Measurements from ENCODE around the gene BCL2. TPM values are rescaled to one million over a fixed set of nuclear protein-coding genes. Genes with fewer than 3 reads are reported as not detected.

BCL2 gene
- polyA plus RNA-seq, 1 donor: 16.0 TPM

- no peak for DNase-seq
Measured at GRCh38 chr18:63179422-63179821, 140.1 kb downstream of the BCL2 start.

DNA sequence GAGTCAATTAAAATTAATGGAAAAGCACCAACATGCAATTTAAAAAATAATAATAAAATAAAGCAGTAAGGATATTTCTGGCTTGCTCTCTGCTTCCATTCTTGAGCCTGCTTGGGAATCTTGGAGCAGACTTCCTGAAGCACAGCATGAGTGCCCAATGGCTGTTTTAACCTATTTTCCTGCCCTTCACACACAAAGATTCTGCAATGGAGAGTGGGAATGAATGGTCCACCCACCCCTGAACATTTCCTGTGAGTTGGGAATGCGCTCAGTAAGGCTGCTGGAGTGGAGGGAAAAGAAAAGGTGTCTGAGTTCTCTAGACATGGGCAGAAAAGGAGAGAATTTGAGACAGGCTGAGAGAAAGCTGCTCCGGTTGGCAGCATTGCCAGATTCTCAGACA lies 140.6 kb downstream of the BCL2 start:
- no peak for DNase-seq

DNA sequence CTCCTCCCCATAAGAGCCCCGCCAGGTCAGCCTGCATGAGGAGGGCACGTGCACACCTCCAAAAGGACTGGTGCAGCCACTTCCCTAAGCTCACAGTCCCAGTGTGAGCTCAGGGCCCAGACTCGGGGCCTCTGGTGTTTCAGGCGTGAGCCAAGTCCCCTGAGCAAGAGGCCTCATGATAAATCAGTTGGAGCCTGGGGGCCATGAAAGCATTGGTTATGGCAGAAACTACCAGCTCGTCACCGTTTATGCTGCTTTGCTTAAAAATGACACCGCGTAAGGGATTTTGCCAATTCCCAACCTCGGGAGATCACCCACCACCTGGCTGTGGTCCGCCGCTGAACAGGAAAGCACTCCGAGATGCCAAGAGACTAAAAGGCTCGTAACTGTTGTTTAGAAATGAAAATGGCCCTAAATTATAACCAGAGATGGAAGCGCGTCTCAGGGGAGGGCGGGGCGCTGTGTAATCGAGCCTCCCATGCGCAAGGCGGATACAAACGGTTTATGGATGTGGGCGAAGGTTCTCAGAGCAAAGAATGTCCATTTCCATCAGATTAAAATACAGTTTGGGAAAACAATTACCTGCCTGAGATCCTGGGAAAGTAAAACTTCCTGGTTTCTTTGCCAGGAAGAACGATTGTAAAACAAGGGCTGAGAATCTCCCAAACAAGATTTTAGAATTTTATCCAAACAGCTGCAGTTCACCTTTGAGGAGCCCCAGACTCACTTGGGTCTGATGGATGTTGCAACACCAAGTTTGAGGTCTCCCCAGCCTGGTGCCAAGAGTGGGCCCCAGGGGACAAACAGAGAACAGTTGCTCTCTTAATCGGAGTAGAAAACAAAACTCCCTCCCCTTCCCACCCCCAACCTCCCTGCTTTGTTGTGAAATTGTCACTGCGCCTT lies 141.4 kb downstream of the BCL2 start:
- DNase-seq: peak; percentile 66

- no peak for DNase-seq
Measured at GRCh38 chr18:63177259-63177658, 142.3 kb downstream of the BCL2 start.

DNA sequence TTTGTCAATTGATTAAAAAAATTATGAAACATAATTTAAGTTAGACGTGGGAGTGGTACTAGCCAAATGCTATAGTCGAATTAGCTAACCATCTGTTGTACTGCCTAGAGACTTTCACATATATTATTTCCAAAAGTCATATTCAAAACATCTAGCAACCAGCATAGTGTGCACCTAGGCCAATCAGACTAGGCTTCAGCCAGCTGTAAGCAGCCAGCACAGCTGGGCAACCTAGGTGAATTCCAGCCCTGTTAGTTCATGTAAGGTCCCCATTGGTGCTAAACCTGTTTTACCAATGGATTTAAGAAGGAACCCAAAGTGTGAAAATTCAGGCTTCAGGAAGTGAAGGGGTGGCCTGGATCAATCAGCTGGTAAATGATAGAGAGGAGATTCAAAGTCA lies 144.3 kb downstream of the BCL2 start:
- DNase-seq: no peak

GRCh38 chr18:63173983-63174382 lies 145.6 kb downstream of the BCL2 start:
- no peak for DNase-seq

- DNase-seq: no peak
Measured at GRCh38 chr18:63169853-63170252, 149.7 kb downstream of the BCL2 start.

GRCh38 chr18:63168287-63168686 lies 151.3 kb downstream of the BCL2 start:
- no peak for DNase-seq

DNA sequence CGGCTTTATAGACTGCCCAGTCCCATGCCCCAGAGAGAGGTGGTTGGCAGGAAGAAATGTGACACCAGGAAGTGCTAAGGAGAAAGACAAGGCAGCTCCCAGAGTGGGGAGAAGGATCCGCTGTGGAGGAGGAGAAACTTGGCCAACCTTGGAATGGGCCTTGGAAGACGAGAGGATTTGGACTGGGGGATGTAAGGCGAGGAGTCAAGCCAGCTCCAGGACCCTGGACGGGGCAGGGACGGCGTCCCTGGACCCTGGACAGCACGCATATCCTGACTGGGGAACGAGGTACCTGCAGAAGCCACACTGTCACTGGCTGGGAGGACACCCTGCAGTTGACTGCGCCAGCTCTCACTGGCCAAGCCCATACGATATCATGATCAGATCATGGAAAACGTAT lies 153.4 kb downstream of the BCL2 start:
- no peak for DNase-seq

DNA sequence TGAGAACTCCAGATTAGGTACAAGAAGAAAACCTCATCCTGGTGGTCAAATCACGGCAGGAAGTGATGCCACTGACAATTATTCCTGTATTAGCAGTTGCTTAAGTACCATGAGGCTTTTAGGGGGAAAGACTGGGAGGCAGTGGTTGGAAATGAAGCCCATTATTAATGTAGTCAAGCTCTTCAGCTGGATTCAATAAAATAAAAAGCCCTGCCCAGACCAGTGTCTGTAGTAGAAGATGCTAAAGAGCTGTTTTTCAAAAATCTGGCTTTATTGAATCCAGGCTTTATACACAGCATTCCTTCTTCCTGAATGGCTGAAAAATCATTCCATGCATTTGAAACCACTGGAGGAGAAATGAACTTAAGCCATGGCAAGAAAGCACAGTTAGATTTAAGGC lies 155.2 kb downstream of the BCL2 start:
- no peak for DNase-seq

- no peak for DNase-seq
Measured at GRCh38 chr18:63162271-63163014, 157.1 kb downstream of the BCL2 start.

GRCh38 chr18:63161761-63162195 lies 157.8 kb downstream of the BCL2 start:
- no peak for DNase-seq

DNA sequence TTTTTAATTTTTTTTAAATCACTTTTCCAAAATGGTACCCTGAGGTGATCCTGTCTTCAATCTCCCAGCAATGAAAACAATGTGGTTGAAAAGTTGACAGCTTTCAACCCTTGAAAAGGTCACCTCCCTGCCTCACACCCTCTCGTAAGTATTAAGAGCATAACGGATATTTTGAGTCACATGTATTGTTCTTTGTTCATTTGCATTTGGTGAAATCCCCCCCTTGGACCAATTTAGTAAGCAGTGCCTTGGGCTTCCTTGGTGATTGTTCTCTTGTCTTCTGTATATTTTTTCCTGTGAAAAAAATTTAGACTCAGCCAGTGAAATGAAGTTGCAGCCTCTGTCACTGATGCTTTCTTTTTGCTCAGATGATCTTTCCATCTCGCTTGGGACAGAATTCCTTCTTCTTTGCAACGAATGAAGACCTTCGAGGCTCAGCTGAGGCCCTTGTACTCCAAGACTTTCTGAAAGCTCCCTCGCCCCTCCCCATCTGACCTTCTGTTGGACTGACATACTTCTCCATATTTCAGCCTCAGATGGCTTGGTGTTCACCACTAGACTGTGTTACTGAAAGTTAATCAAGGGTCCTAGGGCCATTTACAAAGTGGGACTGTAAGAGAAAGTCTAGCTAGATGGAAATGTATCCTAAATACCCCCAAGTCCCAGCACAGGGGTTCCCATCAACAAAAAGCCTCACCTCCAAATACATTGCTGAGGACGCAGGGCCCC lies 158.4 kb downstream of the BCL2 start:
- DNase-seq: no peak

DNA sequence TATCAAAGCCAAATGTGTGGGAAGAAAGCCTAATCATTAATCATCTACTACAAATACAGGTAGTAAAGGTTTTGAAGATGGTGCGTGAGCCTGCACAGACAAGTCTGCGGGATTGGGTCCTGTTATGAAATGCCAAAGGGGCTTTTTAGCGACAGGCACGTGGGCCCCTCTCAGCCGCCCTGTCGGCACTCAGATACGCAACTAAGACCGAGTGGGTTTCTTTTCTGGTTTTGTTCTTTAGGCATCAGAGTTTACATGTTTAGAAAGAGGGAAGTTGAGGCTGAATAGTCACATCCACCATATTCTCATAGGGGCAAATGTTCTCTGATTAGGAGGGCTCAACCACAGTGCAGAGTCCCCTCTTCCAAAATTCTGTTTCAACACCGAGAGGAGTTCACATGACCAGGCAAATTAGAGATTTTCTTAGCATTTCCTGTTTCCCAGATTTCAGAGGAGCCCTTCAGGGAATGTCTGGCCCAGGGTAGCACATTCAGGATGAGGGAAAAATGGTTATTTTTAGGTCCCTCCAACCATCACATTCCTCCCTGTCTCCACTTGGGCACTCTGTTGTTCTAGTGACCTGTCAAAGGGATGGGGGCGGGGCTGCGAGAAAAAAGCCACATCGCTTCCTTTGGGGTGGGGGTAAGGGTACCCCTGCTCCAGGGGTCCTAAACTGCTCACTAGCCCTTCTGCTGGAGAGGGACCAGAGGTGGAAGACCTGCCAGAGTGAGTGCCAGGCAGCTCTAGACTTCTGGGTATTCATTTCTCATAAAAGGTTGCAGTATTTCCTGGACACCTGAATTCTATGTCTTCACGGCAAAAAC lies 159.2 kb downstream of the BCL2 start:
- no peak for DNase-seq

DNA sequence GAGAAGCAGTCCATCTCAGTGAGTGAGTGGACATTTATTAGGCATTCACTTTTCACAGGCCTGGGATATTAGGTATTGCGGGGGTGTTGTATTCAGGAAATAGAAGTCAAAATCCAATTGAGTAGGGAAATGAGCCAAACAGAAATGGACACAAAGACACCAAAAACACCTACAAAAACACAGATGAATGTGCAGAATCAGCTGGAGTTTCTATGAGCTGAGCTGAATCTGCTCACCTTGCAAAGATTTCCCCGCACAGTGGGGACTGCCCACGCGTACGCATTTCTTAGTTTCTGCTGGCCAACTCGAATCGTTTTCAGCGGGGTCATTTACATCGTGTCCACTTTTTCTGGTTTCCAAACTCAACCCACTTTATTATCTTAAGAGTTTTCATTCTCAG lies 160.0 kb downstream of the BCL2 start:
- DNase-seq: no peak

DNA sequence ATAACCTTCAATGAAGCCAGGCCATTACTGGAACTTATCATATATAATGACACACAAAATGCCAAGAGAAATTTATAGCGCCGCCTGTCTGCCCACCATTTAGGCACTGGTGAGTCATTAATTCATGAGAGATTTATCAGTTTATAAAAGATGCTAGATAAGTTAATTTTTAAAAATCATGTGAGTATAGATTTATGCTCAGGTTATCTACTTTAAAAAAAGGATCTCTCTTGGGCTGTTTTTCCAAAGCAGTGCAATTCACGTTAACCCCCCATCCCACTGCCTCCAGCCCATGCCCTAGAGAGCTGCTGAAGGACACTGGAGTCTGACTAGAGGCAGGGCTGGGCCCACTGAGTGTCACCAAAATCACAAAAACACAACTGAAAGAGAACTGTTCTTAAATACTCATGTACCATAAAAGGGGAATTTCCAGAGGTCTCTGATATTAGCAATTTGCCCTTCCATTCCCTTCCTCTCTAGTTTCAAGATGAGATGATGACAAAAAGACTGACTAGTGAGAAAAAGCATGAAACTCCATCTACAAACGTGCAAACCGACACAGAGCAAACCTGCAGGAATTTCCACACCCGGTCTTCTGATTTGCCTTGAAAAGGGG lies 160.8 kb downstream of the BCL2 start:
- DNase-seq: no peak

- no peak for DNase-seq
Measured at GRCh38 chr18:63158012-63158631, 161.4 kb downstream of the BCL2 start.

DNA sequence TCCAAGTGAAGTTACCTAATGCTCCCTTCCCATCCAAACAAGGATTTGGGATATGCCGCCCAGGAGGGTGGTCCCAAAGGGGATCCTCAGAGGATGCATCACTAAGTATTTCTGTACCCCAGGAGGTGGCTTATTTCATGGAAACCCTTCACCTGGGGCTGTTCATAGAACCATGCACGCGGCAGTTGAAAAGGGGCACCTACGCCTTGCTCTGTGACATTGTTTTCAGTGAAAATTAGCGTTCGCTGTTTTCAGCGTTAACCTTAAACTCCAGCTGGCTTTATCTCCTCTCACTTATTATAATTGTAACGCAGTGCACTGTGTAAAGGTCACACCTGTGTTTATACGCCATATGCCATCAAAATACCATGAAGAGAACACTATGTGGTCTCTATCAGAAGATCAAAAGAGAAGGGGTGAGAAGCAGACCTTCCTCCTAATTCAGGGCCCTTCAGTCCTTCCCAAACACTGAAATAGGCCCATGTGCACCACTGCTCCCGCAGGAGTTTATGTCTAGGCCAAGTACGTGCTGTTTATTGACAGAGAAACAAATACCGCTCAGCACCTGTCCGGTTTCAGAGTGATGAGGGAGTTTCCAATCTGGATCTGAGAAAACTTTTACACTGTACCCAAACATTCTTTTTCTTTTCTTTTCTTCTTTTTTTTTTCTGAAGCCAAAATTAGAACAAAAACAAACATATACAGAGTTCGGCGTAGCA lies 162.1 kb downstream of the BCL2 start:
- DNase-seq: no peak

DNA sequence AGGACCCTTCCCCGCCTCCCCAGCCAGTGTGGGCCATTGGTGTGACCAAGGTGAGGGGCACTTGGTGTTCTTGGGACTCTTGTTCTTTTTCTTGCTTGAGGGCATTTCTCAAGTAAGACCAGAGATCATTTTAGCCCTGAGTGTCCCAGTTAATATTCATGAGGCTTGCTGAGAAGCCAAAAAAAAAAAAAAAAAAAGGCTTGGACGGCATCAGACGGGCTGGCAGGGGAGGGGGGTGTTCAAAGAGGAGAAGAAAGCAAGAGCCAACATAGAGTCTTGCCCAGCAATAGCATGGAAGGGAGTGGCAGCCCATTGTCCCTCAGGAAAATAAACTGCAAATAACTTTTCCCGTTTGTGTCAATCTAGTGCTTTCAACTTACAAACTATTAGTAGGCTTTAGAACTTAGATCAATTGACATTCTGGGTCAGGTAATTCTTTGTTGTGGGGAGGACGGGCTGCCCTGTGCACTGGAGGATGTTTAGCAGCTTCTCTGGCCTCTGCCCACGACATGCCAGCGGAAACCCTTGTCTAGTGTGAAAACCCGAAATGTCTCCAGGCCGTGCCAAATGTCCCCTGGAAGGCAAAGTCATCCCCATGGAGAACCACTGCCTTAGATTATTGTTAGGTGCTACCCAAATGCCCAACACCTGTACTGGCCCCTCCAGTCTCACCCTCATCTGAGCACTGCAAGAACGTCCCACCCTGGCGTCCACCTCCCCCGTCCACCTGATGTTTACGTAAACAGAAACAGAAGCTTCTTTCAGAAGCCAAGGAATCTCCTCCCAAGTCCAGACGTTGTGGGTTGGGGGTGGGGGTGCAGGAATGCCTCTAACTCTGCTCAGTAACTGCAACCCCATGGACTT lies 163.4 kb downstream of the BCL2 start:
- DNase-seq: no peak
